Subcutaneous abdominal adipose tissue (tissue), 5 donors: Measurements from ENCODE around the gene TCEANC2.

Source experiments
- H3K27ac ChIP-seq: one replicate; pipeline ENCODE4 v1.7.0; 2013; ENCODE audit warnings: low read depth, mild to moderate bottlenecking, inconsistent platforms, low read length, moderate library complexity
- H3K27me3 ChIP-seq, 5 donors: one replicate each; pipeline ENCODE4 v1.7.0; 2013; ENCODE audit warnings: low read length in 5 of 5, inconsistent platforms in 1 of 5; ENCODE audit not compliant: control insufficient read depth in 5 of 5, insufficient read depth in 4 of 5
- H3K36me3 ChIP-seq, 5 donors: one replicate each; pipeline ENCODE4 v1.7.0; 2013; ENCODE audit warnings: low read length in 5 of 5; ENCODE audit not compliant: control insufficient read depth in 5 of 5, insufficient read depth in 5 of 5
- H3K4me1 ChIP-seq, 5 donors: one replicate each; pipeline ENCODE4 v1.7.0; 2013; ENCODE audit warnings: low read length in 5 of 5, mild to moderate bottlenecking in 3 of 5, moderate library complexity in 1 of 5; ENCODE audit not compliant: control insufficient read depth in 5 of 5, insufficient read depth in 5 of 5
- H3K4me3 ChIP-seq, 5 donors: one replicate each; pipeline ENCODE4 v1.7.0; 2013; ENCODE audit warnings: low read length in 5 of 5, low read depth in 1 of 5
- H3K9ac ChIP-seq, 5 donors: one replicate each; pipeline ENCODE4 v1.7.0; 2013; ENCODE audit warnings: low read length in 5 of 5, mild to moderate bottlenecking in 4 of 5, moderate library complexity in 3 of 5
- H3K9me3 ChIP-seq, 5 donors: one replicate each; pipeline ENCODE4 v1.7.0; 2013; ENCODE audit warnings: low read length in 5 of 5; ENCODE audit not compliant: control insufficient read depth in 5 of 5
- donor health status: healthy.
- donor health status: healthy.
- donor health status: healthy.
- donor health status: healthy.
- donor health status: healthy.

Gene TCEANC2

GRCh38 chr1:54120698-54121481 lies 67.5 kb downstream of the TCEANC2 start:
- no peak overlapping the region for H3K27ac ChIP-seq
- peak overlapping the region in 3 of 5 donors; percentile 37 to 51 (median 50) for H3K4me3 ChIP-seq
- no peak overlapping the region for H3K9ac ChIP-seq
- no peaks in the 10 kb centered on the region for H3K9me3 ChIP-seq
- H3K4me1 ChIP-seq = peaks cover 2 to 11% (median 9%) of the 10 kb centered on the region in 5 donors
- peaks cover 0 to 21% (median 7%) of the 10 kb centered on the region in 5 donors for H3K27me3 ChIP-seq
- H3K36me3 ChIP-seq = no peaks in the 10 kb centered on the region

GRCh38 chr1:54121482-54122134 lies 68.2 kb downstream of the TCEANC2 start:
- no peak overlapping the region for H3K27ac ChIP-seq
- H3K9ac ChIP-seq = peak overlapping the region in 2 of 5 donors; percentile 15 to 56
- peaks cover 0 to 21% (median 7%) of the 10 kb centered on the region in 5 donors for H3K27me3 ChIP-seq
- H3K36me3 ChIP-seq = no peaks in the 10 kb centered on the region
- H3K4me1 ChIP-seq = peaks cover 2 to 11% (median 9%) of the 10 kb centered on the region in 5 donors
- H3K9me3 ChIP-seq = no peaks in the 10 kb centered on the region
- H3K4me3 ChIP-seq = peak overlapping the region in 4 of 5 donors; percentile 35 to 51 (median 44)

- H3K9me3 ChIP-seq = no peaks in the 10 kb centered on the region
- peak overlapping the region in 1 of 5 donors; percentile 15 for H3K9ac ChIP-seq
- H3K4me3 ChIP-seq = peak overlapping the region in 2 of 5 donors; percentile 37 to 50
- no peaks in the 10 kb centered on the region for H3K36me3 ChIP-seq
- no peak overlapping the region for H3K27ac ChIP-seq
- peaks cover 2 to 11% (median 9%) of the 10 kb centered on the region in 5 donors for H3K4me1 ChIP-seq
- H3K27me3 ChIP-seq = peaks cover 0 to 21% (median 7%) of the 10 kb centered on the region in 5 donors
Observed at GRCh38 chr1:54122135-54122751, 68.8 kb downstream of the TCEANC2 start.

GRCh38 chr1:54122992-54123391 lies 69.6 kb downstream of the TCEANC2 start:
- no peak overlapping the region for H3K4me3 ChIP-seq
- no peaks in the 10 kb centered on the region for H3K9me3 ChIP-seq
- no peaks in the 10 kb centered on the region for H3K36me3 ChIP-seq
- H3K27ac ChIP-seq = no peak overlapping the region
- H3K9ac ChIP-seq = no peak overlapping the region
- peaks cover 2 to 11% (median 9%) of the 10 kb centered on the region in 5 donors for H3K4me1 ChIP-seq
- H3K27me3 ChIP-seq = peaks cover 0 to 21% (median 7%) of the 10 kb centered on the region in 5 donors

- Histone ChIP-seq H3K4me1 (peaks cover 2 to 11% (median 9%) of the 10 kb centered on the region in 5 donors), H3K9ac (no peak overlapping the region), H3K36me3 (no peaks in the 10 kb centered on the region), H3K27ac (no peak overlapping the region), H3K27me3 (peaks cover 0 to 17% (median 7%) of the 10 kb centered on the region in 5 donors), H3K9me3 (no peaks in the 10 kb centered on the region), H3K4me3 (no peak overlapping the region)
Observed at GRCh38 chr1:54124472-54124871, 71.1 kb downstream of the TCEANC2 start.

- H3K27ac ChIP-seq = no peak overlapping the region
Observed at GRCh38 chr1:54124906-54125305, 71.5 kb downstream of the TCEANC2 start.

GRCh38 chr1:54125386-54126070 lies 72.1 kb downstream of the TCEANC2 start:
- Histone ChIP-seq H3K4me1 (peaks cover 2 to 11% (median 9%) of the 10 kb centered on the region in 5 donors), H3K36me3 (no peaks in the 10 kb centered on the region), H3K27ac (no peak overlapping the region), H3K9me3 (no peaks in the 10 kb centered on the region), H3K9ac (no peak overlapping the region), H3K27me3 (peaks cover 0 to 12% (median 2%) of the 10 kb centered on the region in 5 donors), H3K4me3 (no peak overlapping the region)

More at GRCh38 chr1:54124906-54125305, 71.5 kb downstream of the TCEANC2 start:
- peaks cover 0 to 15% (median 7%) of the 10 kb centered on the region in 5 donors for H3K27me3 ChIP-seq
- peaks cover 2 to 11% (median 9%) of the 10 kb centered on the region in 5 donors for H3K4me1 ChIP-seq
- no peak overlapping the region for H3K4me3 ChIP-seq
- no peaks in the 10 kb centered on the region for H3K9me3 ChIP-seq
- no peaks in the 10 kb centered on the region for H3K36me3 ChIP-seq
- no peak overlapping the region for H3K9ac ChIP-seq

GRCh38 chr1:54126271-54126815 lies 72.9 kb downstream of the TCEANC2 start:
- H3K9me3 ChIP-seq = no peaks in the 10 kb centered on the region

GRCh38 chr1:54127594-54128300 lies 74.3 kb downstream of the TCEANC2 start:
- Histone ChIP-seq H3K4me1 (no peaks in the 10 kb centered on the region), H3K9ac (no peak overlapping the region), H3K4me3 (no peak overlapping the region)

More at GRCh38 chr1:54126271-54126815, 72.9 kb downstream of the TCEANC2 start:
- Histone ChIP-seq H3K4me1 (peaks cover 1 to 8% (median 7%) of the 10 kb centered on the region in 5 donors), H3K36me3 (no peaks in the 10 kb centered on the region), H3K4me3 (no peak overlapping the region), H3K27ac (no peak overlapping the region), H3K9ac (no peak overlapping the region), H3K27me3 (peaks cover 0 to 6% (median 0%) of the 10 kb centered on the region in 5 donors)

More at GRCh38 chr1:54127594-54128300, 74.3 kb downstream of the TCEANC2 start:
- Histone ChIP-seq H3K27me3 (no peaks in the 10 kb centered on the region), H3K36me3 (no peaks in the 10 kb centered on the region), H3K27ac (no peak overlapping the region), H3K9me3 (no peaks in the 10 kb centered on the region)
